Mesenchymal stem cell (in vitro differentiated cells and primary cell): ENCODE data around the gene ZNF839.
A peak's percentile ranks its signal among the peaks of the same experiment; 100 is the strongest.

Experiments used
- DNase-seq: peaks from one replicate; pipeline ENCODE4 v3.0.0-alpha.2; 2013
- H2AFZ ChIP-seq: one replicate; pipeline ENCODE4 v1.6.1; 2013; ENCODE audit warnings: low read depth, mild to moderate bottlenecking, control low read depth, inconsistent platforms, low read length, moderate library complexity
- H2AK5ac ChIP-seq: 2 replicates; pipeline ENCODE4 v1.6.1; 2013; ENCODE audit warnings: low read length, moderate library complexity, mild to moderate bottlenecking, inconsistent platforms; ENCODE audit not compliant: severe bottlenecking
- H2BK120ac ChIP-seq: one replicate; pipeline ENCODE4 v1.6.1; 2013; ENCODE audit warnings: low read depth, mild to moderate bottlenecking, inconsistent platforms, low read length, moderate library complexity
- H2BK12ac ChIP-seq, 2 experiments: one replicate each; pipeline ENCODE4 v1.6.1; 2013; ENCODE audit warnings: inconsistent platforms in 2 of 2, low read length in 2 of 2, mild to moderate bottlenecking in 2 of 2, moderate library complexity in 2 of 2, control low read depth in 1 of 2
- H2BK15ac ChIP-seq: one replicate; pipeline ENCODE4 v1.6.1; 2013; ENCODE audit warnings: mild to moderate bottlenecking, low read depth, inconsistent platforms; ENCODE audit not compliant: poor library complexity, severe bottlenecking
- H2BK5ac ChIP-seq: 2 replicates; pipeline ENCODE4 v1.6.1; 2013; ENCODE audit warnings: low read depth, mild to moderate bottlenecking, low read length, control low read depth, inconsistent platforms; ENCODE audit not compliant: poor library complexity, severe bottlenecking
- H3K14ac ChIP-seq, 2 experiments: one replicate each; pipeline ENCODE4 v1.6.1; 2013; ENCODE audit warnings: inconsistent platforms in 2 of 2, low read length in 2 of 2, control low read depth in 1 of 2, mild to moderate bottlenecking in 1 of 2, moderate library complexity in 1 of 2
- H3K18ac ChIP-seq, 2 experiments: one replicate each; pipeline ENCODE4 v1.6.1; 2013; ENCODE audit warnings: inconsistent platforms in 2 of 2, low read length in 2 of 2, control low read depth in 1 of 2, low read depth in 1 of 2, mild to moderate bottlenecking in 1 of 2
- H3K23ac ChIP-seq, 2 experiments: one replicate each; pipeline ENCODE4 v1.6.1; 2013; ENCODE audit warnings: inconsistent platforms in 2 of 2, low read length in 2 of 2, mild to moderate bottlenecking in 2 of 2, moderate library complexity in 2 of 2, control low read depth in 1 of 2
- H3K27ac ChIP-seq: 2 replicates; pipeline ENCODE4 v1.5.1; 2013; ENCODE audit warnings: mild to moderate bottlenecking, moderate library complexity, low read length, control low read depth, inconsistent platforms; ENCODE audit not compliant: poor library complexity, severe bottlenecking
- H3K27me3 ChIP-seq, 2 experiments: 2 replicates each; pipeline versions ENCODE4 v1.6.1 to v1.7.0; 2013; ENCODE audit warnings: low read length in 2 of 2, mild to moderate bottlenecking in 2 of 2, moderate library complexity in 2 of 2, control low read depth in 1 of 2, inconsistent platforms in 1 of 2; ENCODE audit not compliant: control insufficient read depth in 1 of 2, insufficient read depth in 1 of 2
- H3K36me3 ChIP-seq, 2 experiments: 2 replicates each; pipeline versions ENCODE4 v1.6.1 to v1.7.0; 2013; ENCODE audit warnings: low read length in 2 of 2, control low read depth in 1 of 2, inconsistent platforms in 1 of 2, low read depth in 1 of 2, mild to moderate bottlenecking in 1 of 2; ENCODE audit not compliant: insufficient read depth in 2 of 2, control insufficient read depth in 1 of 2
- H3K4ac ChIP-seq, 2 experiments: one replicate each; pipeline ENCODE4 v1.6.1; 2013; ENCODE audit warnings: inconsistent platforms in 2 of 2, low read length in 2 of 2, mild to moderate bottlenecking in 2 of 2, moderate library complexity in 2 of 2, control low read depth in 1 of 2, low read depth in 1 of 2
- H3K4me1 ChIP-seq: 2 replicates; pipeline ENCODE4 v1.6.1; 2013; ENCODE audit warnings: low read depth, low read length, control low read depth; ENCODE audit not compliant: control insufficient read depth, insufficient read depth
- H3K4me2 ChIP-seq: 2 replicates; pipeline ENCODE4 v1.6.1; 2013; ENCODE audit warnings: low read length, mild to moderate bottlenecking, inconsistent platforms; ENCODE audit not compliant: poor library complexity, severe bottlenecking
- H3K4me3 ChIP-seq, 2 experiments: 2 replicates each; pipeline versions ENCODE4 v1.5.1 to v1.7.0; 2013; ENCODE audit warnings: low read length in 2 of 2, mild to moderate bottlenecking in 2 of 2, control low read depth in 1 of 2, low read depth in 1 of 2; ENCODE audit not compliant: insufficient read depth in 1 of 2
- H3K79me1 ChIP-seq: replicated peaks from 2 replicates; pipeline ENCODE4 v1.6.1; 2013; ENCODE audit warnings: mild to moderate bottlenecking, control low read depth, low read length, inconsistent platforms; ENCODE audit not compliant: poor library complexity, severe bottlenecking
- H3K9ac ChIP-seq: 2 replicates; pipeline ENCODE4 v1.7.0; 2013; ENCODE audit warnings: mild to moderate bottlenecking, low read length, moderate library complexity
- H3K9me3 ChIP-seq: 2 replicates; pipeline ENCODE4 v1.7.0; 2013; ENCODE audit warnings: mild to moderate bottlenecking, low read length; ENCODE audit not compliant: control insufficient read depth
- H4K8ac ChIP-seq: one replicate; pipeline ENCODE4 v1.6.1; 2013; ENCODE audit warnings: inconsistent platforms, mild to moderate bottlenecking, low read length, moderate library complexity
- H4K91ac ChIP-seq: one replicate; pipeline ENCODE4 v1.6.1; 2013; ENCODE audit warnings: mild to moderate bottlenecking, low read length, inconsistent platforms
- WGBS: methylation state at CpG from one replicate; pipeline ENCODE4 v1.1.7; 2013; ENCODE audit warnings: mixed read lengths; 5-methylcytosine and 5-hydroxymethylcytosine counted together

The ZNF839 gene

DNA sequence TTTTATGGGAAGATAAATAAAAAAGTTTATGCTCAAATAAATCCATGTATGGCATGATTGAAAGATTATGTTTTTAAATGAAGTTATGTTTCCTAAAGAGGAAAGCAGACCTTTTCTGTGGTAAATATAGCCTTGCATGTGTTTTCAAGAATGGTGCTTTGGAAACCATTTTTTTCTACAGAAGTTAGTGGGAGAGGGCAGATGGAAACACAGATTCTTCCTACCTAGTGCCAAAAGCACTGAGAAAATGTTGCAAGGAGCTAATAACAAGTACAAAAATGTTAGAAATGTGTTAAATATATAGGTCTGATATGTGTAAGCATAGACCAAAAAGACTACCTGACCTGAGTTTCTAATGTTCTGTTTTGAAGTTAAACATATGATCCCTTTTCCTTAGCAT is 67.5 kb downstream of the ZNF839 start:
- no peak overlapping the region for H4K91ac ChIP-seq
- H2AFZ ChIP-seq: no peak overlapping the region
- no peak overlapping the region for H2BK5ac ChIP-seq
- H3K27ac ChIP-seq: no peak overlapping the region
- H2BK120ac ChIP-seq: no peak overlapping the region
- H2BK15ac ChIP-seq: no peak overlapping the region
- no peak overlapping the region for H3K4ac ChIP-seq
- H3K36me3 ChIP-seq: peaks cover 6 to 37% of the 10 kb centered on the region in 2 experiments
- H3K9me3 ChIP-seq: no peaks in the 10 kb centered on the region
- H4K8ac ChIP-seq: no peak overlapping the region
- no peak overlapping the region for H2BK12ac ChIP-seq
- H3K14ac ChIP-seq: no peak overlapping the region
- H3K9ac ChIP-seq: no peak overlapping the region
- peaks cover 4% of the 10 kb centered on the region for H3K79me1 ChIP-seq
- no peaks in the 10 kb centered on the region for H3K4me1 ChIP-seq
- H3K27me3 ChIP-seq: no peaks in the 10 kb centered on the region
- H3K18ac ChIP-seq: no peak overlapping the region
- no peak for DNase-seq
- no peak overlapping the region for H2AK5ac ChIP-seq
- H3K23ac ChIP-seq: no peak overlapping the region
- H3K4me2 ChIP-seq: no peak overlapping the region
- no peak overlapping the region for H3K4me3 ChIP-seq

DNA sequence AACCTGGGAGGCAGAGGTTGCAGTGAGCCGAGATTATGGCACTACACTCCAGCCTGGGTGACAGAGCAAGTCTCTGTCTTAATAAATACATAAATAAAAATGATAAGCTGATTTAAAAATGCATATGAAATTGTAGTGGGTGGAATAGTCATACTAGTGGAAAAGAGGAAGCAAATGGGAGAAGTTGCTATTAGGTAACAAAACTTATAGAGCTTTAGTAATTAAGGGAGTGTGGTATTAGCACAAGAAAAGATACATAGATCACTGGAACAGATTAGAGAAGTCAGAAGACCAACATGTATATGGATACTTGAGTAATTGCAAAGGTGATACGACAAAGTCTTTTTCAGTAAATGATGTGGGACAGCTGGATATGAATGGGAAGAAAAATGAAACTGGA is 69.7 kb downstream of the ZNF839 start:
- no peak overlapping the region for H3K23ac ChIP-seq
- H3K36me3 ChIP-seq: peaks cover 6 to 31% of the 10 kb centered on the region in 2 experiments
- no peak overlapping the region for H3K4me2 ChIP-seq
- no peak overlapping the region for H2BK12ac ChIP-seq
- H3K27ac ChIP-seq: no peak overlapping the region
- no peak overlapping the region for H3K4me3 ChIP-seq
- no peak overlapping the region for H2BK5ac ChIP-seq
- H2AK5ac ChIP-seq: no peak overlapping the region
- no peak overlapping the region for H2AFZ ChIP-seq
- H4K91ac ChIP-seq: no peak overlapping the region
- no peak overlapping the region for H4K8ac ChIP-seq
- H3K27me3 ChIP-seq: no peaks in the 10 kb centered on the region
- WGBS: 100% methylated on average over 1 of the region's 2 CpGs
- H3K9ac ChIP-seq: no peak overlapping the region
- H3K18ac ChIP-seq: no peak overlapping the region
- H2BK120ac ChIP-seq: no peak overlapping the region
- no peak overlapping the region for H3K4ac ChIP-seq
- DNase-seq: no peak
- H3K14ac ChIP-seq: no peak overlapping the region
- no peaks in the 10 kb centered on the region for H3K4me1 ChIP-seq
- no peak overlapping the region for H2BK15ac ChIP-seq
- peaks cover 7% of the 10 kb centered on the region for H3K79me1 ChIP-seq
- H3K9me3 ChIP-seq: no peaks in the 10 kb centered on the region

DNA sequence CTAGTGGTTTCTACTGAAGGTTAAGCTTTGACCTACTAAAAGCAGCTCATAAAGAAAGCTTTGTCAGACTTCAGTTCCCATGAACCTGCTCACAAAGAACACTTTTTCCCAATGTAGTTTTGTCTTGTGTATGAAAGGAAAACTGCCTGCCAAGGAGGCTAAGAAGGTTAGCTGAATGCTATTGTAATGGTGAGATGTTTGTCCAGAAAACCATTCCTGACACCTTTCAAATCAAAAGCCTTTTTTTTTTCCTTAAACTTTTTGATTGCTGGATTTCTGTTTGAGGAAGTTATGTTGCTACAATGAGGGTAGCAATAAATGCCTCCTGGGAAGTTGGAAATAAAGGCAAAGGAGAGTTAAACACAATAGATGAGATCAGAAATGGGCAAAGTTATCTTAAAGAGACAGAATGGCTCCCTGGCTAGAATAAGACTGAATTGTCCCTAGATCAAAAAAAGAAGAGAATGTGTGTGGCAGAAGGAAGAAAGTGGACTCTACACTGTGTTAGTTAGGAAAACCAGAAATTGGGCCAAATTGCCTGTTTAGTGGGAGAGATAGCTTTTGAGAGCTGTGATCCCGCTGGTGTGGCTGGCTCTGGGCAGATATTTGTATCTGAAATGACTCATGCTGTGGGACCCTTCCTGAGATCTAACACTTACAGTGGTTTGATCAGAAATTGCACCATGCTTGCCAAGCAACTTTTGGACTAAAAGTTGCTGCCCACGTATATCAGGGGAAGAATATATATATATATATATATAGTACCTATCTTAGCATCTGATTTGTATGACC is 70.7 kb downstream of the ZNF839 start:
- H3K4me1 ChIP-seq: no peaks in the 10 kb centered on the region
- H2AK5ac ChIP-seq: no peak overlapping the region
- H3K27ac ChIP-seq: no peak overlapping the region
- H3K4ac ChIP-seq: no peak overlapping the region
- peaks cover 3 to 36% of the 10 kb centered on the region in 2 experiments for H3K36me3 ChIP-seq
- H3K23ac ChIP-seq: no peak overlapping the region
- H2BK12ac ChIP-seq: no peak overlapping the region
- no peak overlapping the region for H2BK5ac ChIP-seq
- H3K27me3 ChIP-seq: no peaks in the 10 kb centered on the region
- no peak overlapping the region for H3K4me2 ChIP-seq
- H3K18ac ChIP-seq: no peak overlapping the region
- H3K79me1 ChIP-seq: peaks cover 10% of the 10 kb centered on the region
- no peak overlapping the region for H3K4me3 ChIP-seq
- H3K9me3 ChIP-seq: no peaks in the 10 kb centered on the region
- no peak overlapping the region for H2BK120ac ChIP-seq
- no peak overlapping the region for H4K8ac ChIP-seq
- no peak for DNase-seq
- 69% methylated on average over 1 of the region's 2 CpGs for WGBS
- H2AFZ ChIP-seq: no peak overlapping the region
- H2BK15ac ChIP-seq: no peak overlapping the region
- H4K91ac ChIP-seq: no peak overlapping the region
- peak overlapping the region; percentile 36 for H3K9ac ChIP-seq
- no peak overlapping the region for H3K14ac ChIP-seq
